ENCODE data around the gene DSG3. TPM values are rescaled to one million over a fixed set of nuclear protein-coding genes. Genes with fewer than 3 reads are reported as not detected.

The DSG3 gene, protein sequence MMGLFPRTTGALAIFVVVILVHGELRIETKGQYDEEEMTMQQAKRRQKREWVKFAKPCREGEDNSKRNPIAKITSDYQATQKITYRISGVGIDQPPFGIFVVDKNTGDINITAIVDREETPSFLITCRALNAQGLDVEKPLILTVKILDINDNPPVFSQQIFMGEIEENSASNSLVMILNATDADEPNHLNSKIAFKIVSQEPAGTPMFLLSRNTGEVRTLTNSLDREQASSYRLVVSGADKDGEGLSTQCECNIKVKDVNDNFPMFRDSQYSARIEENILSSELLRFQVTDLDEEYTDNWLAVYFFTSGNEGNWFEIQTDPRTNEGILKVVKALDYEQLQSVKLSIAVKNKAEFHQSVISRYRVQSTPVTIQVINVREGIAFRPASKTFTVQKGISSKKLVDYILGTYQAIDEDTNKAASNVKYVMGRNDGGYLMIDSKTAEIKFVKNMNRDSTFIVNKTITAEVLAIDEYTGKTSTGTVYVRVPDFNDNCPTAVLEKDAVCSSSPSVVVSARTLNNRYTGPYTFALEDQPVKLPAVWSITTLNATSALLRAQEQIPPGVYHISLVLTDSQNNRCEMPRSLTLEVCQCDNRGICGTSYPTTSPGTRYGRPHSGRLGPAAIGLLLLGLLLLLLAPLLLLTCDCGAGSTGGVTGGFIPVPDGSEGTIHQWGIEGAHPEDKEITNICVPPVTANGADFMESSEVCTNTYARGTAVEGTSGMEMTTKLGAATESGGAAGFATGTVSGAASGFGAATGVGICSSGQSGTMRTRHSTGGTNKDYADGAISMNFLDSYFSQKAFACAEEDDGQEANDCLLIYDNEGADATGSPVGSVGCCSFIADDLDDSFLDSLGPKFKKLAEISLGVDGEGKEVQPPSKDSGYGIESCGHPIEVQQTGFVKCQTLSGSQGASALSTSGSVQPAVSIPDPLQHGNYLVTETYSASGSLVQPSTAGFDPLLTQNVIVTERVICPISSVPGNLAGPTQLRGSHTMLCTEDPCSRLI
- not detected for total RNA-seq
- long read RNA-seq = 0 reads

- intact Hi-C loops (cut with DNase I) = no loop called here
- ATAC-seq = no peak
Measured at GRCh38 chr18:31447530-31448191, at the start of gene DSG3. Gene DSG3 (plus strand): TSS chr18:31447741. CDS start chr18:31447878, 137 bp downstream.

DNA sequence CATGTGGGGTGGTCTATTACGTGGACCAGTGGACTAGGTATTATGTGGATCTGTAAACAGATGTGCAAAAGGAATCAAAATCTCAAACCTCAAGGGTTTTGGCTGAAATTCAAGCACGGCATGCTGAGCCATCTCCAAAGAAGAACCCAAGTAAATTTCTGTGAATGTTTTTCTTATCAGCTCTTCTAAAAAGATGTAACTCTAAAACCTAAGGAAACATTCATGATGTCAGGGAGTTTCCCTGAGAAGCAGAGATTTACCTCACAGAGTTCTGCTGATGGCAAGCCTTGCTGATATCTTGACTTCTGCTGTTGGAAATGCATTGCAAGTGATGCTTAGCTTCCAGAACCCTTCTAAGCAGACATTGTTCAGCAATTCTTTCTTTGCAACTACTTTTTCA, 49.4 kb upstream of the DSG3 start:
- no peak for DNase-seq (ENCODE audit: missing footprints)
- no peak for ATAC-seq
- intact Hi-C loops (cut with DNase I) = loop anchor here (10.0 kb wide), 2 partner anchors 93 to 123 kb away; no protein-coding TSS in a partner anchor

More at GRCh38 chr18:31447530-31448191, at the start of gene DSG3:
- DNase-seq (ENCODE audit: missing footprints) = no peak

GRCh38 chr18:31399306-31400032, 48.1 kb upstream of the DSG3 start:
- DNase-seq (ENCODE audit: missing footprints) = no peak
- intact Hi-C loops (cut with DNase I) = loop anchor here (10.0 kb wide), 2 partner anchors 95 to 125 kb away; no protein-coding TSS in a partner anchor
- ATAC-seq = no peak

DNA sequence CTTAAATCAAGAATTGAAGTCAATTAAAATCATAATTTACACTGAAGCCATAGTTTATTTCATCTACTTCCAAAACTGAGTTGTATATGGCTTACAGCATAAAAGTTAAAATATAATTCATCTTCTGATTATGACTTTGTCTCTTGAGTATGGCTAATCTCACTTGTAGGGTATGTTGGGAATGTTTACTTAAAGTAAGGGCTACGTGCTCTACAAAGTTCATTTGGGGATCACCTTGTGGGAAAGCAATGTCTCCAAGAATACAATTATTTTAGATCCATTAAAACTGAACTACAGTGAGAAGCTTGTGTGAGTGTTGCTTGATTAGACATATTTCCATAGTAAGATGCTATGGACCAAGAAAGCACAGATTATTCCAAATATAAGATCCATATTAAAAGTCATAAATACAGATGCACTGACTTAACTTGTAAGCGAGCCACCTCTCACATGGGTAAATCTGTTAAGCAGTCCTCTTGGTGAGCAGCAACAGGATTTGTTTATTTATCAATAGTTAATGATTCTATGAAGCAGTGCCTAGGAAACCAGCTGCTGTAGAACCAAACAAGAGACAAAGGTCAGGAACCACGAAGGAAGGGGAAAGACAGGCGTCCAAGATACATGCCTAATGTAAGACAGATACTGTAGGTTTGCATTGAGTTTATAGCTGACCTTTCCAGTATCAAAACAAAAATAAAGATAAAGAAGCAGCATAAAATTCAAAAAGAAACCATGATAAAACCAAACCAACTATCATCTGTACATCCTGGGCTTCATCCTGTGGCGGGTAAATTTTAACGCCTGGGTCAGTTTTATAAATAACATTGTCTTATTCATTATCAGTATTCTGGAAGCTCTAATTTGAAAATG, 46.1 kb upstream of the DSG3 start:
- no peak for ATAC-seq
- intact Hi-C loops (cut with DNase I) = no loop called here
- DNase-seq (ENCODE audit: missing footprints) = no peak

DNA sequence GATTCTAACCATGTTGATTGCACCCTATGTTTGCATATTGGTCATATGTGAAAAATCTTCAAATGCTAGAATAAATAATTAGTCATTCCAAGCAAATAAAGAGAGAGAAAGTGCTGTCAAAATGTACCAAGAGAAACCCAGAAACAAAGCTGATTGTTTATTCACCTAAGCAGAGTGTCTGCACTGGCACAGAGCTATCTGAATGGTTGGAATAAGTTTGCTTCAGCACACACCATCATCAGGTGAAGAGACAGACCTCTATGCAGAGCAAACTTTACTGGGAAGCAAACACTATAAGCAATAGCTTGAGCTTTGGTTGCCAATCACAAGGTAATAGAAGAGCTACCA, 45.5 kb upstream of the DSG3 start:
- no peak for ATAC-seq
- no peak for DNase-seq (ENCODE audit: missing footprints)
- intact Hi-C loops (cut with DNase I) = no loop called here

DNA sequence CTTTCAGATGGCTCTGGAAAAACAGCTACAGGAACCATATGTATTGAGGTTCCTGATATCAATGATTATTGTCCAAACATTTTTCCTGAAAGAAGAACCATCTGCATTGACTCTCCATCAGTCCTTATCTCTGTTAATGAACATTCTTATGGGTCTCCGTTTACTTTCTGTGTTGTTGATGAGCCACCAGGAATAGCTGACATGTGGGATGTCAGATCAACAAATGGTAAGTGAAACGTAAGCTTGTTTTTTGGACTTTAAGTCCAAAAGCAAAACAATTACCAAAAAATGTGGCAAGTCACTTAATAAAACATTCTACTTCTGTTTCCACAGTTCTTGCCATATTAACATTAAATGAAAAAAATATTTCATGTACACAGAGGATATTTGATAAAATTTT, 44.1 kb upstream of the DSG3 start:
- no peak for ATAC-seq
- no peak for DNase-seq (ENCODE audit: missing footprints)
- intact Hi-C loops (cut with DNase I) = no loop called here

DNA sequence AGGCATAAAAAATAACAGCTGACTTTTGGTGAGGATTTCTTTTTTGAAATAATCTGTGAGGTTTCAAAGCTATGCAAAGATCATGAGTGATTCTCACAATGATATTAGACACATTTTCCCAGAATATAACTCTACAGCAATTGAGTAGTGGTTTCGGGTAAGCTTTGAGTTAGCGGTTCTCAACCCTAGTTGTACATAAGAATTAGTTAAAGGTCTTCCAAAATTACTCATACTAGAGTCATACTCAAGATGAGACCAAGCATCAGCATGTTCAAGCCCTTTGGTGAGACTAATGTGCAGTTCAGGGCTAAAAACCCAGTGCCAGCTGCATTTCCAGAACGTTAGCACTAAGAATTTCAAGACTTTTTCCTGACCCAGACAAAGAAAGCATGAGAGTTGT, 39.9 kb upstream of the DSG3 start:
- intact Hi-C loops (cut with DNase I) = no loop called here

GRCh38 chr18:31409276-31409675, 38.3 kb upstream of the DSG3 start:
- intact Hi-C loops (cut with DNase I) = no loop called here
- ATAC-seq = no peak
- no peak for DNase-seq (ENCODE audit: missing footprints)

More for the DNA sequence above, 39.9 kb upstream of the DSG3 start:
- ATAC-seq (no peak), DNase-seq (ENCODE audit: missing footprints) (no peak)

GRCh38 chr18:31410716-31411483, 36.6 kb upstream of the DSG3 start:
- intact Hi-C loops (cut with DNase I) = no loop called here

GRCh38 chr18:31413137-31413536, 34.4 kb upstream of the DSG3 start:
- intact Hi-C loops (cut with DNase I) = no loop called here
- DNase-seq (ENCODE audit: missing footprints) = no peak

More at GRCh38 chr18:31410716-31411483, 36.6 kb upstream of the DSG3 start:
- ATAC-seq (no peak), DNase-seq (ENCODE audit: missing footprints) (no peak)

GRCh38 chr18:31417850-31418249, 29.7 kb upstream of the DSG3 start:
- DNase-seq (ENCODE audit: missing footprints) = no peak
- intact Hi-C loops (cut with DNase I) = no loop called here
- no peak for ATAC-seq

More at GRCh38 chr18:31413137-31413536, 34.4 kb upstream of the DSG3 start:
- no peak for ATAC-seq

GRCh38 chr18:31419457-31419932, 28.0 kb upstream of the DSG3 start:
- ATAC-seq (no peak), DNase-seq (ENCODE audit: missing footprints) (no peak)
- intact Hi-C loops (cut with DNase I) = no loop called here

- intact Hi-C loops (cut with DNase I) = no loop called here
- no peak for DNase-seq (ENCODE audit: missing footprints)
- no peak for ATAC-seq
Measured at GRCh38 chr18:31420032-31420431, 27.5 kb upstream of the DSG3 start.

DNA sequence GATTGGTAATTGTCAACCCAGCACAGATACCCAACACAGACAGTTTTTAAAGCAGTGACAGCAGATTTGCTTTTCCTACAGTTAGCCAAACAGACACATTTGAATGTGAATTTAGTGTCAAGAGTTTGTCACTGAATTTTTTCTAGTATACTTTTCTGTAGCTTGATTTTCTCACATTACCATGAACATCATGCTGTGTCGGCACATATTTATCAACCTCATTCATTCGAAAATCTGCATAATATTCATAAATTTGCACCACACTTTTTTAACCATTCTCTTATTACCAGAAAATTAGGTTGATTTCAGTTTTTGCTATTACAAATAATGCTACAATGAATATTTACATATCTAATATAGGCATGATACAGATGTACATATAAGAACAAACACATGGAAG, 27.0 kb upstream of the DSG3 start:
- DNase-seq (ENCODE audit: missing footprints) = no peak
- no peak for ATAC-seq
- intact Hi-C loops (cut with DNase I) = no loop called here

GRCh38 chr18:31424383-31424988, 23.1 kb upstream of the DSG3 start:
- DNase-seq (ENCODE audit: missing footprints) = no peak
- ATAC-seq = no peak
- intact Hi-C loops (cut with DNase I) = loop anchor here (2.0 kb wide), 1 partner anchor 74 kb away; the partner anchor contains the start of gene DSG2

GRCh38 chr18:31426021-31426420, 21.5 kb upstream of the DSG3 start:
- intact Hi-C loops (cut with DNase I) = no loop called here
- no peak for DNase-seq (ENCODE audit: missing footprints)
- ATAC-seq = no peak
